Uterus (tissue), 2 donors: ENCODE results near the gene ZNF837.

Experiments
- CTCF ChIP-seq, 4 experiments: fragments of 200-600 bp in 2 of 4; fragments of 450-650 bp in 2 of 4; sonication (generic) in 2 of 4; IDR thresholded peaks; one replicate each; pipeline ENCODE4 v1.5.1; 2016 to 2019; ENCODE audit warnings: antibody characterized with exemption in 4 of 4, mild to moderate bottlenecking in 2 of 4, moderate library complexity in 1 of 4
- POLR2A ChIP-seq, 2 donors: fragments of 450-650 bp; IDR thresholded peaks; one replicate each; pipeline ENCODE4 v1.6.1; 2016; ENCODE audit warnings: antibody characterized with exemption in 2 of 2, mild to moderate bottlenecking in 1 of 2, moderate library complexity in 1 of 2

GRCh38 chr19:58361900-58362271 is 18.9 kb downstream of the ZNF837 start:
- TF ChIP-seq CTCF (IDR thresholded peaks at IDR 0.05) = no peak
- no peak for TF ChIP-seq POLR2A (IDR thresholded peaks at IDR 0.05)
